ENCODE data around the gene PRKCB.

PRKCB gene

DNA sequence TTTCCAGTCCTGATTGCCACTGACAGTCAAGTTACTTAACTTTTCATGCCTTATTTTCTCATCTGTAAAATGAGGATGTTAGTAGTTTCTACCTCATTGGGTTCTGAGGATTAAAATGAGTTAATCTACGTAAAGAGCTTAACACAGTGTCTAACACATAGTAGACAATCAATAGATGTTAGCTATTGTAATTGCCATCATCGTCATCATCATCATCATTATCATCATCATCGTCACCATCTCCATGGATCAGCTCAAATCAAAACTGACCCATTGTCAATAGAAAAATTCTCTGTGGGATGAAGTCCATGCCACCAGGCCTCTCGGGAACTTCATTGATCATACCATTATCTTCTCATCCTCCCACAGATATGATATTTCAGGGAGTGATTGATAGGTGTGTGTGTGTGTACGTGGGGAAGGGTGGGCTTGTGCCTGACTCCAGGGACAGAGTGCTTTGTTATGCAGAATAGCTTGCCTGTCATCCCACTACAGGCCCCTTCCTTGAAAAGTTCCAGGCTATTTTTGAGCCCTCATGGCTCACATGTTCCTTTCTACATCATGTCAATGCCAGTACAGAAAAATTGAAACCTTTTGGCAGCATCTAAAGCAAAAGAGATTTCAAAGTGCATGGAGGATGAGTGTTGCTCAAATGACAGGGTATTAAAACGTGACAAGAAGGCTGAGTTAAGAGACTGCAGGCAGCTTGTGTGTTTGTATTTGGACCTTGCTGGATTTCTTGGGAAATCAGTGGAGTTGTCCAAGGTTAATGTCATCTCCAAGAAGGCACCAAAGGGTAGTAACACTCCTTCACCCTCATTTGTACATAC lies 133.9 kb downstream of the PRKCB start:
- DNase-seq: no peak

- DNase-seq: no peak
These were observed 138.4 kb downstream of the PRKCB start for GRCh38 chr16:23974223-23974622.

GRCh38 chr16:23975293-23975692 lies 139.5 kb downstream of the PRKCB start:
- no peak for DNase-seq

GRCh38 chr16:23976091-23976490 lies 140.3 kb downstream of the PRKCB start:
- no peak for DNase-seq

DNA sequence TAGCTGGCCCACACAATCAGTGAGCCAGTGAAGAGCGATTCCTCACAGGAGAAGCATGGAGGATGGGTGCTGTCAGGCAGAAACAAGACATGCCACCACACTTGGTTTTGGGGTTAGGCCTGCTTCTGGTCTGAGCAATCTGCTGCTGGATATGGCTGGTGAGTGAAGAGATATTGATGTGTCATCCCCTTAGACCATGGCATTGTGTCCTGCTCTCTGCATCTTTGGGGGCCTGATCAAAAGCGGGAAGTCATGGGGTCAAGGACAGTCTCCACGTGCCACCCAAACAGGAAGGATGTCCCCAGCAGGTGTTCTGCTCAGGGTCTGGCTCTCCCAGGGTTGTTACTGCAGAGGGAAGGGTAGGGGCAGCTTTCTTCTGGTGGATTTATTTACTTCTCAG lies 140.7 kb downstream of the PRKCB start:
- DNase-seq: no peak

DNA sequence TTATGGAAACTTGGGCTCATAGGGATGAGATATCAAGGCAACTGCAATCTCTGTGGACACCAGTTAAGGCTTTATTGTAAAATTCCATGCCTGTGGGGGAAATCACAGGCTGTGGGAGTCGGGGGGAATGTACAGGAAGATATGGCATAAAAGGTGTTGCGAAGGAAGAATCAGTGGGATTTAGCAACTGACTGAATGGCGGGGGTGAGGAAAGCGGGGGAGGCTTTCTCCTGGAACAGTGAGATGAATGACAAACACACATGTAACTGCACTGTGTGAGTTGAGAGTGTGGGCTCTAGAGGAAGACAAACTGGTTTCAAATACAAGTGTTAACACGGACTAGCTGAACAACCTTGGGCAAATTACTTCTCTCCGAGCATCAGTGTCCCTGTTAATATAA lies 143.7 kb downstream of the PRKCB start:
- no peak for DNase-seq

DNA sequence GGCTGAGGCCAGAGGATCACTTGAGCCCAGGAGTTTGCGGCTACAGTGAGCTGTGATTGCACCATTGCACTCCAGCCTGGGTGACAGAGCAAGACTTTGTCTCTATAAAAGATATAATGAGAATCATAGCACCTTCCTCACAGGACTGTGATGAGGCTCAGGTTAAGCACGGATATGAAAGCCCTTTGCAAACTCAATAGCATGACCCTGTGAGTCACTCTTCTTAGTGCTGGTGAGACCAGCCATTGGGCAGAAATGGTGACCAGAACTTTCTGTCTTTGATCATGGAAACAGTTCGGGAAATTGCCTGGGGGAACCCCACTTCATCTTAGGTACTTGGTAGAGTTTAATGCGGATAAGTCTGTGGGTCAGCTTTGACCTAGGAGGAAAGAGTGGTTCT lies 144.2 kb downstream of the PRKCB start:
- DNase-seq: no peak

GRCh38 chr16:23981429-23982399 lies 145.9 kb downstream of the PRKCB start:
- DNase-seq: no peak

GRCh38 chr16:23986455-23986854 lies 150.7 kb downstream of the PRKCB start:
- DNase-seq: no peak

DNA sequence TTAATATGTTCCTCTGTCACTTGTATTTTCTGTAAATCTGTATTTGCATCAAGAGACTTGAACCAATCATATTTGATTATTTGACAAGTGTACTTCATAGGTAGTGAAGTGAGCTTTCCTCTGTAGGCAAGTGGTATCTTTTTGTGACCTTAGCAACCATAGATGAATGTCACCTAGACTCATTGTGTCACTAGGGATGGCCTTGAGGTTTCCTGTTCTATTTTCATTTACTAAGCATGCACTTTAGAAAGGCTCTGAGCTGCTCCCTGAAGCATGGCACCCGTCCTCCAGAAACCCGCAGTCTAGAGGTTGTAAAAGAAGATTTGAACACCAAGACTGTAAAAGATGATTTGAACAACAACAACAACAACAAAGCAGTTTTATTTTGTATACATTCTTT lies 151.7 kb downstream of the PRKCB start:
- DNase-seq: no peak

- no peak for DNase-seq
These were observed 154.7 kb downstream of the PRKCB start for GRCh38 chr16:23990507-23990906.

DNA sequence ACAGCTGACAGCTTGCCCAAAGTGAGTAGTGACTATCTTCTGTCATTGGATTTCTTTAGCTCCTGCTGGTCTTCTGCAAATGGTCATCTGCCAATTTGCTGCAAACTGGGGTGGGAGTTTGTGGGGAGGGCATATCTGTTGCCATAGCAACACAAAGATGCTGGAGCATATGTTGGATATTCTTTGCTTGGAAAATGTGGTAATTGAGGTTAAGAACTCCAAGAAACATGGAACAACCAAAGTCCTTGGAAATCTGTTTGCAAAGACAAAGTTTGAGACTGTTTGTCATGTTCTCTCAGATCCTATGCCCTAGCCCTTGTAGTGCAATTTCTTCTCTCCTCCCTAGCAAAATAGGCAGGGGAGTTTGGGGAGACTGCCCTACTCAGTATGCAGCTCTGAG lies 155.3 kb downstream of the PRKCB start:
- no peak for DNase-seq

GRCh38 chr16:23994615-23995014 lies 158.8 kb downstream of the PRKCB start:
- DNase-seq: no peak

DNA sequence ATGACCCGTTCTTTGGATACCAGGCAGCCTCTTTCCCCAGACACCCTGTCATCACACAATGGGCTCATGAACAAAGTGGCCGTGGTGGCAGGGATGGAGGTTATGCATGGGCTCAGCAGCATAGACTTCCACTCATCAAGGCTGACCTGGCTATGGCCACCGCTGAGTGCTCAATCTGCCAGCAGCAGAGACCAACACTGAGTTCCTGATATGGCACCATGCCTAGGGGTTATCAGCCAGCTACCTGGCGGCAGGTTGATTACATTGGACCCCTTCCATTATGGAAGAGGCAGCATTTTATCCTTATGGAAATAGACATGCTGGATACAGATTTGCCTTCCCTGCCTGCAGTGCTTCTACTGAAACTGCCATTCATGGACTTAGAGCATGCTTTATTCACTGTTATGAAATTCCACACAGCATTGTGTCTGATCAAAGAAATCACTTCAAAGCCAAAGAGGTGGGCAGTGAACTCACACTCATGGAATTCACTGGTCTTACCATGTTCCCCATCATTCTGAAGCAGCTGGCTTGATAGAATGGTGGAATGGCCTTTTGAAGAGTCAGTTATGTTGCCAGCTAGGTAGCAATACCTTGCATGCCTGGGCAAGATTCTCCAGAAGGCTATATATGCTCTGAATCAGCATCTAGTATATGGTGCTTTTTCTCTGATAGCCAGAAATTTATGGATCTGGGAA lies 160.6 kb downstream of the PRKCB start:
- DNase-seq: peak; percentile 32

GRCh38 chr16:23998771-23999170 lies 163.0 kb downstream of the PRKCB start:
- no peak for DNase-seq

- no peak for DNase-seq
These were observed 163.9 kb downstream of the PRKCB start for GRCh38 chr16:23999663-24000062.

DNA sequence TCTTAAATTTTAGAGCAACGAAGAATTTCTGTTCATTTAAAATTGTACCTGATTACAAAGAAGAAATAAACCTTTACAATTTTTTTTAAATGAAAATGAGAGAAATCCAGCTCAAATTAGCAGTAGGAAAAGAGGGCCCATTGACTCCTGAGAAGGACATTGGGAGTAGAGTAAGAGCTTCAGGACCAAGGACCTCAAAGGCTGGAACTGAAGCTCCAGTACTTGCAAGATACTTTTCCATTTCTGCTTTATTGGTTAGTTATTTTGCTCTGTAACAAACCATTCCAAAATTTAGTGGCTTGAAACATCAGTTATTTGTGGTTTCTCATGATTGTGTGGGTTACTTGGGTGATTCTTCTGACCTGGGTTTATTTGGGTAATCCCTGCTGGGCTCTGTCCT lies 165.9 kb downstream of the PRKCB start:
- DNase-seq: no peak

- DNase-seq: no peak
These were observed 166.8 kb downstream of the PRKCB start for GRCh38 chr16:24002619-24003018.

DNA sequence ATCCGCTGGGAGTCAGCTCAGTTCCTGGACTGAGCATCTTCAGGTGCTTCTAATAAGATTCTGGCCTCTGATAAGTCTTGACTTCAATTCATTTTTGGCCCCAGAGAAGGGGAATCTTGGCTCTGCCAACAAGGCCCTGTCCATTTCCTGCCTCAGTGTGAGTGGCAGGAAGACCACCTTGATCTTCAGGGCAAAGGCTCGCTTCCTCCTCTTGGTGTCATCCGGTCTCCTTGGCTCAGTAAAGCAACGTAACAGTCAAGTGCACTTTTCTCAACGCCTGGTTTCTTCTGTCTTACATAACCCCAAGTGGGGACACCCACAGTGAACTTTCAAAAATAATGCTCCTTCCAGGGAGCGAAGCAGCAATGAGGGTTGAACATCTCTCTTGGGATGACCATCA lies 169.8 kb downstream of the PRKCB start:
- no peak for DNase-seq

GRCh38 chr16:24007391-24007790 lies 171.6 kb downstream of the PRKCB start:
- no peak for DNase-seq

GRCh38 chr16:24007934-24008333 lies 172.2 kb downstream of the PRKCB start:
- DNase-seq: no peak

DNA sequence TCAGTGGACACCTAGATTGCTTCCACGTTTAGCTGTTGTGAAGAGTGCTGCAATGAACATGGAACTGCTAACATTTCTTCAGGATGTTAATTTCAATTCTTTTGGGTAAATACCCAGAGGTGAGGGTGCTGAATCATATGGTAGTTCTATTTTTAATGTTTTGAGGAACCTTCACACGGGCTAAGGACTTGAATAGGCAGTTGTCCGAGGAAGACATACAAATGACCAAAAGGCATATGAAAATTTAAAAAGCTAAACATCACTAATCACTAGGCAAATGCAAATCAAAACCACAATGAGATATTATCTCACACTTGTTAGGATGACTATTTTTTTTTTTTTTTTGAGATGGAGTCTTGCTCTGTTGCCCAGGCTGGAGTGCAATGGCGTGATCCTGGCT lies 173.3 kb downstream of the PRKCB start:
- DNase-seq: no peak

- no peak for DNase-seq
These were observed 174.2 kb downstream of the PRKCB start for GRCh38 chr16:24009955-24010354.

Data from NCI-H2029 (cell line).